B cell (primary cell): Measurements from ENCODE around the gene RALGAPA2.

ENCODE experiments used
- CTCF ChIP-seq: fragments of 200-600 bp; IDR thresholded peaks from one replicate; pipeline ENCODE4 v1.8.0; 2022; ENCODE audit warnings: antibody characterized with exemption, mild to moderate bottlenecking
- EZH2 ChIP-seq: IDR thresholded peaks from 2 replicates; pipeline ENCODE4 v1.6.1; 2012; ENCODE audit warnings: borderline replicate concordance, low read depth, mild to moderate bottlenecking, moderate library complexity, low read length; ENCODE audit not compliant: insufficient read depth, poor library complexity, severe bottlenecking

- TF ChIP-seq CTCF (no peak), EZH2 (no peak)
These were observed 319.0 kb downstream of the RALGAPA2 start for GRCh38 chr20:20393207-20394120.
